Liver (tissue), 9 donors: Measurements from ENCODE around the gene ANKRD11. TPM values are rescaled to one million over a fixed set of nuclear protein-coding genes. Genes with fewer than 3 reads are reported as not detected.

ENCODE experiments used
- DNase-seq: peaks from one replicate; pipeline ENCODE4 v3.0.0-alpha.2; 2017; ENCODE audit warnings: low spot score
- H3K27ac ChIP-seq, 2 donors: one replicate each; pipeline ENCODE4 v1.7.0; 2013; ENCODE audit warnings: inconsistent platforms in 2 of 2, low read length in 2 of 2, control low read depth in 1 of 2, low read depth in 1 of 2, mild to moderate bottlenecking in 1 of 2
- H3K27me3 ChIP-seq, 4 donors: one replicate each; pipeline versions ENCODE4 v1.6.1 to v1.7.0; 2013; ENCODE audit warnings: low read length in 3 of 4, inconsistent platforms in 1 of 4, mild to moderate bottlenecking in 1 of 4, moderate library complexity in 1 of 4; ENCODE audit not compliant: control insufficient read depth in 4 of 4, insufficient read depth in 4 of 4
- H3K36me3 ChIP-seq, 4 donors: one replicate each; pipeline versions ENCODE4 v1.6.1 to v1.7.0; 2013; ENCODE audit warnings: low read length in 3 of 4, mild to moderate bottlenecking in 3 of 4, low read depth in 1 of 4, moderate library complexity in 1 of 4; ENCODE audit not compliant: control insufficient read depth in 4 of 4, insufficient read depth in 3 of 4
- H3K4me1 ChIP-seq, 4 donors: one replicate each; pipeline versions ENCODE4 v1.6.1 to v1.7.0; 2013; ENCODE audit warnings: low read length in 3 of 4, mild to moderate bottlenecking in 3 of 4, moderate library complexity in 1 of 4; ENCODE audit not compliant: control insufficient read depth in 4 of 4, insufficient read depth in 4 of 4
- H3K4me3 ChIP-seq, 3 donors: one replicate each; pipeline versions ENCODE4 v1.6.1 to v1.7.0; 2013; ENCODE audit warnings: low read length in 3 of 3, control low read depth in 1 of 3, low read depth in 1 of 3, mild to moderate bottlenecking in 1 of 3
- H3K9ac ChIP-seq, 2 donors: one replicate each; pipeline ENCODE4 v1.7.0; 2013; ENCODE audit warnings: low read length in 2 of 2, mild to moderate bottlenecking in 2 of 2, moderate library complexity in 2 of 2, control low read depth in 1 of 2, low read depth in 1 of 2
- H3K9me3 ChIP-seq, 4 donors: one replicate each; pipeline versions ENCODE4 v1.6.1 to v1.7.0; 2013; ENCODE audit warnings: low read length in 3 of 4; ENCODE audit not compliant: control insufficient read depth in 4 of 4
- ATF3 ChIP-seq: IDR thresholded peaks from 2 replicates; pipeline ENCODE4 v1.6.1; 2016; ENCODE audit warnings: antibody characterized with exemption
- EGR1 ChIP-seq, 2 donors: IDR thresholded peaks; 2 replicates each; pipeline ENCODE4 v1.6.1; 2016 to 2018; ENCODE audit warnings: antibody characterized with exemption in 2 of 2, low read depth in 2 of 2
- FOXA1 ChIP-seq: IDR thresholded peaks from 2 replicates; pipeline ENCODE4 v1.6.1; 2016; ENCODE audit warnings: antibody characterized with exemption
- FOXA2 ChIP-seq: IDR thresholded peaks from 2 replicates; pipeline ENCODE4 v1.6.1; 2016; ENCODE audit warnings: antibody characterized with exemption
- GABPA ChIP-seq, 2 donors: IDR thresholded peaks in 1 of 2; conservative IDR thresholded peaks in 1 of 2; 2 replicates each; pipeline ENCODE4 v1.6.1; 2016; ENCODE audit warnings: antibody characterized with exemption in 2 of 2, mild to moderate bottlenecking in 1 of 2, moderate library complexity in 1 of 2
- HNF4A ChIP-seq, 2 donors: conservative IDR thresholded peaks; 2 replicates each; pipeline ENCODE4 v1.6.1; 2016; ENCODE audit warnings: antibody characterized with exemption in 2 of 2, mild to moderate bottlenecking in 2 of 2
- HNF4G ChIP-seq: IDR thresholded peaks from 2 replicates; pipeline ENCODE4 v1.6.1; 2016; ENCODE audit warnings: antibody characterized with exemption
- JUND ChIP-seq, 2 donors: IDR thresholded peaks; 2 replicates each; pipeline ENCODE4 v1.6.1; 2016; ENCODE audit warnings: antibody characterized with exemption in 2 of 2
- NR2F2 ChIP-seq: IDR thresholded peaks from 2 replicates; pipeline ENCODE4 v1.6.1; 2016; ENCODE audit warnings: antibody characterized with exemption
- RAD21 ChIP-seq, 2 donors: IDR thresholded peaks; 2 replicates each; pipeline ENCODE4 v1.6.1; 2016; ENCODE audit warnings: antibody characterized with exemption in 2 of 2, mild to moderate bottlenecking in 2 of 2
- RXRA ChIP-seq, 2 donors: IDR thresholded peaks; 2 replicates each; pipeline ENCODE4 v1.6.1; 2017 to 2018; ENCODE audit warnings: antibody characterized with exemption in 2 of 2, mild to moderate bottlenecking in 1 of 2
- SP1 ChIP-seq: IDR thresholded peaks from 2 replicates; pipeline ENCODE4 v1.6.1; 2018; ENCODE audit warnings: antibody characterized with exemption, mild to moderate bottlenecking
- TAF1 ChIP-seq: conservative IDR thresholded peaks from 2 replicates; pipeline ENCODE4 v1.6.1; 2016; ENCODE audit warnings: antibody characterized with exemption, mild to moderate bottlenecking
- YY1 ChIP-seq: IDR thresholded peaks from 2 replicates; pipeline ENCODE4 v1.6.1; 2016; ENCODE audit warnings: antibody characterized with exemption, mild to moderate bottlenecking
- ZBTB33 ChIP-seq: IDR thresholded peaks from 2 replicates; pipeline ENCODE4 v1.6.1; 2016; ENCODE audit warnings: antibody characterized with exemption
- WGBS: extraction: QIAGEN DNeasy Blood & Tissue Kit; methylation state at CpG from one replicate; pipeline ENCODE4 v1.1.7; 2013; 5-methylcytosine and 5-hydroxymethylcytosine counted together
- polyA plus RNA-seq, 2 donors: library from polyadenylated mRNA; stranded (reverse) in 1 of 2; unstranded in 1 of 2; fragments of 200-250 nt in 1 of 2; fragments of >200 nt in 1 of 2; fragmentation: Nextera tagmentation in 1 of 2; extraction: Ambion mirVana in 1 of 2; gene quantifications; one replicate each; pipeline versions ENCODE4 v1.2.1 to v1.2.3, GENCODE V29; 2013 to 2015
- total RNA-seq, 2 donors: library from RNA; depleted of rRNA; stranded (reverse); fragments of >200 nt; gene quantifications; one replicate each; pipeline ENCODE4 v1.2.3, GENCODE V29; 2014
- TF ChIP-seq, protein P1 (sequence below): IDR thresholded peaks from 2 replicates; pipeline ENCODE4 v1.6.1; 2016; ENCODE audit warnings: antibody characterized with exemption
- TF ChIP-seq, protein P2 (sequence below): fragments of 150-350 bp; IDR thresholded peaks from 2 replicates; pipeline ENCODE4 v1.5.1; 2017; ENCODE audit warnings: improper control_type of control experiment, low read depth, low read length; ENCODE audit not compliant: missing input control
- TF ChIP-seq, protein P3 (sequence below): IDR thresholded peaks from 2 replicates; pipeline ENCODE4 v1.6.1; 2016; ENCODE audit warnings: antibody characterized with exemption, mild to moderate bottlenecking
- donor health status: healthy.
- donor health status: healthy.
- donor health status: healthy.
- donor health status: healthy.
- donor health status: healthy.

The ANKRD11 gene
- total RNA-seq (10 to 100 TPM; 33.0 to 55.1 TPM), polyA plus RNA-seq (10 to 100 TPM; 16.3 to 22.9 TPM)

- H3K4me3 ChIP-seq: peak within 1 kb of the TSS; percentile 87 to 97 (median 92)
- WGBS: under 1% methylated on average over 96 of the region's 96 CpGs
- no peaks in the 10 kb centered on the region for H3K9me3 ChIP-seq
- H3K27me3 ChIP-seq: no peaks in the 10 kb centered on the region
- H3K36me3 ChIP-seq: peaks cover 0 to 3% (median 0%) of the 10 kb centered on the region in 4 donors
- H3K9ac ChIP-seq: peak within 1 kb of the TSS; percentile 52 to 82
- DNase-seq: peak; percentile 98
- TF ChIP-seq ATF3: no peak
- TF ChIP-seq, protein P1, sequence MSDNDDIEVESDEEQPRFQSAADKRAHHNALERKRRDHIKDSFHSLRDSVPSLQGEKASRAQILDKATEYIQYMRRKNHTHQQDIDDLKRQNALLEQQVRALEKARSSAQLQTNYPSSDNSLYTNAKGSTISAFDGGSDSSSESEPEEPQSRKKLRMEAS: peak; percentile 49
- TF ChIP-seq, protein P2, sequence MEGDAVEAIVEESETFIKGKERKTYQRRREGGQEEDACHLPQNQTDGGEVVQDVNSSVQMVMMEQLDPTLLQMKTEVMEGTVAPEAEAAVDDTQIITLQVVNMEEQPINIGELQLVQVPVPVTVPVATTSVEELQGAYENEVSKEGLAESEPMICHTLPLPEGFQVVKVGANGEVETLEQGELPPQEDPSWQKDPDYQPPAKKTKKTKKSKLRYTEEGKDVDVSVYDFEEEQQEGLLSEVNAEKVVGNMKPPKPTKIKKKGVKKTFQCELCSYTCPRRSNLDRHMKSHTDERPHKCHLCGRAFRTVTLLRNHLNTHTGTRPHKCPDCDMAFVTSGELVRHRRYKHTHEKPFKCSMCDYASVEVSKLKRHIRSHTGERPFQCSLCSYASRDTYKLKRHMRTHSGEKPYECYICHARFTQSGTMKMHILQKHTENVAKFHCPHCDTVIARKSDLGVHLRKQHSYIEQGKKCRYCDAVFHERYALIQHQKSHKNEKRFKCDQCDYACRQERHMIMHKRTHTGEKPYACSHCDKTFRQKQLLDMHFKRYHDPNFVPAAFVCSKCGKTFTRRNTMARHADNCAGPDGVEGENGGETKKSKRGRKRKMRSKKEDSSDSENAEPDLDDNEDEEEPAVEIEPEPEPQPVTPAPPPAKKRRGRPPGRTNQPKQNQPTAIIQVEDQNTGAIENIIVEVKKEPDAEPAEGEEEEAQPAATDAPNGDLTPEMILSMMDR: no peak
- no peak for TF ChIP-seq NR2F2
- no peak for TF ChIP-seq RXRA (IDR thresholded peaks at IDR 0.05)
- no peak for TF ChIP-seq ZBTB33
- no peak for TF ChIP-seq TAF1
- no peak for TF ChIP-seq HNF4G
- TF ChIP-seq, protein P3, sequence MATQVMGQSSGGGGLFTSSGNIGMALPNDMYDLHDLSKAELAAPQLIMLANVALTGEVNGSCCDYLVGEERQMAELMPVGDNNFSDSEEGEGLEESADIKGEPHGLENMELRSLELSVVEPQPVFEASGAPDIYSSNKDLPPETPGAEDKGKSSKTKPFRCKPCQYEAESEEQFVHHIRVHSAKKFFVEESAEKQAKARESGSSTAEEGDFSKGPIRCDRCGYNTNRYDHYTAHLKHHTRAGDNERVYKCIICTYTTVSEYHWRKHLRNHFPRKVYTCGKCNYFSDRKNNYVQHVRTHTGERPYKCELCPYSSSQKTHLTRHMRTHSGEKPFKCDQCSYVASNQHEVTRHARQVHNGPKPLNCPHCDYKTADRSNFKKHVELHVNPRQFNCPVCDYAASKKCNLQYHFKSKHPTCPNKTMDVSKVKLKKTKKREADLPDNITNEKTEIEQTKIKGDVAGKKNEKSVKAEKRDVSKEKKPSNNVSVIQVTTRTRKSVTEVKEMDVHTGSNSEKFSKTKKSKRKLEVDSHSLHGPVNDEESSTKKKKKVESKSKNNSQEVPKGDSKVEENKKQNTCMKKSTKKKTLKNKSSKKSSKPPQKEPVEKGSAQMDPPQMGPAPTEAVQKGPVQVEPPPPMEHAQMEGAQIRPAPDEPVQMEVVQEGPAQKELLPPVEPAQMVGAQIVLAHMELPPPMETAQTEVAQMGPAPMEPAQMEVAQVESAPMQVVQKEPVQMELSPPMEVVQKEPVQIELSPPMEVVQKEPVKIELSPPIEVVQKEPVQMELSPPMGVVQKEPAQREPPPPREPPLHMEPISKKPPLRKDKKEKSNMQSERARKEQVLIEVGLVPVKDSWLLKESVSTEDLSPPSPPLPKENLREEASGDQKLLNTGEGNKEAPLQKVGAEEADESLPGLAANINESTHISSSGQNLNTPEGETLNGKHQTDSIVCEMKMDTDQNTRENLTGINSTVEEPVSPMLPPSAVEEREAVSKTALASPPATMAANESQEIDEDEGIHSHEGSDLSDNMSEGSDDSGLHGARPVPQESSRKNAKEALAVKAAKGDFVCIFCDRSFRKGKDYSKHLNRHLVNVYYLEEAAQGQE: no peak
- peak in 1 of 2 donors; percentile 75 for TF ChIP-seq GABPA (IDR thresholded peaks at IDR 0.05 in 1 of 2, conservative IDR thresholded peaks at IDR 0.05 in 1 of 2)
- peak in 1 of 2 donors; percentile 13 for TF ChIP-seq RAD21 (IDR thresholded peaks at IDR 0.05)
- TF ChIP-seq FOXA1: no peak
- TF ChIP-seq YY1: peak; percentile 85
- no peak for TF ChIP-seq EGR1 (IDR thresholded peaks at IDR 0.05; ENCODE audit: low read depth in 2 of 2)
- TF ChIP-seq JUND (IDR thresholded peaks at IDR 0.05): no peak
- TF ChIP-seq SP1: peak; percentile 96
- no peak for TF ChIP-seq HNF4A (conservative IDR thresholded peaks at IDR 0.05)
- no peak for TF ChIP-seq FOXA2
- peak within 1 kb of the TSS; percentile 87 to 90 for H3K27ac ChIP-seq
- H3K4me1 ChIP-seq: peaks cover 0 to 34% (median 30%) of the 10 kb centered on the region in 4 donors
Observed at GRCh38 chr16:89490439-89491237, at the start of gene ANKRD11. Gene ANKRD11 (minus strand): TSS chr16:89490561. CDS start chr16:89317019, 173,542 bp downstream.
